ENCODE data around the gene REV3L.
A peak's percentile ranks its signal among the peaks of the same experiment; 100 is the strongest.

REV3L gene

GRCh38 chr6:111445861-111446267 is 37.2 kb downstream of the REV3L start:
- in situ Hi-C loops (cut with MboI; ENCODE audit: low sequenced_read_pairs): no loop called here
- no peaks in the 10 kb centered on the region for H3K9me3 ChIP-seq

GRCh38 chr6:111444794-111445193 is 38.2 kb downstream of the REV3L start:
- Histone ChIP-seq H3K27me3 (ENCODE audit: low read depth) (no peaks in the 10 kb centered on the region), H3K4me1 (peaks cover 7% of the 10 kb centered on the region), H3K36me3 (replicated peaks) (no peaks in the 10 kb centered on the region), H3K4me3 (no peak overlapping the region), H3K9me3 (no peaks in the 10 kb centered on the region)
- in situ Hi-C loops (cut with MboI; ENCODE audit: low sequenced_read_pairs): no loop called here
- no peak for DNase-seq (ENCODE audit: low spot score in 2 of 2)

More at GRCh38 chr6:111445861-111446267, 37.2 kb downstream of the REV3L start:
- no peaks in the 10 kb centered on the region for H3K36me3 ChIP-seq (replicated peaks)
- H3K27me3 ChIP-seq (ENCODE audit: low read depth): no peaks in the 10 kb centered on the region
- no peak overlapping the region for H3K4me3 ChIP-seq
- DNase-seq (ENCODE audit: low spot score in 2 of 2): no peak
- peaks cover 7% of the 10 kb centered on the region for H3K4me1 ChIP-seq

GRCh38 chr6:111441678-111442243 is 41.3 kb downstream of the REV3L start:
- no peak for DNase-seq (ENCODE audit: low spot score in 2 of 2)
- Histone ChIP-seq H3K36me3 (replicated peaks) (no peaks in the 10 kb centered on the region), H3K9me3 (no peaks in the 10 kb centered on the region), H3K4me3 (no peak overlapping the region), H3K4me1 (no peaks in the 10 kb centered on the region), H3K27me3 (ENCODE audit: low read depth) (no peaks in the 10 kb centered on the region)
- in situ Hi-C loops (cut with MboI; ENCODE audit: low sequenced_read_pairs): no loop called here

GRCh38 chr6:111439171-111439570 is 43.8 kb downstream of the REV3L start:
- no peaks in the 10 kb centered on the region for H3K36me3 ChIP-seq (replicated peaks)
- in situ Hi-C loops (cut with MboI; ENCODE audit: low sequenced_read_pairs): no loop called here
- H3K27me3 ChIP-seq (ENCODE audit: low read depth): no peaks in the 10 kb centered on the region
- no peak overlapping the region for H3K4me3 ChIP-seq
- no peak for DNase-seq (ENCODE audit: low spot score in 2 of 2)
- no peaks in the 10 kb centered on the region for H3K9me3 ChIP-seq
- no peaks in the 10 kb centered on the region for H3K4me1 ChIP-seq

- no peak for DNase-seq (ENCODE audit: low spot score in 2 of 2)
- H3K36me3 ChIP-seq (replicated peaks): no peaks in the 10 kb centered on the region
- in situ Hi-C loops (cut with MboI; ENCODE audit: low sequenced_read_pairs): no loop called here
- no peak overlapping the region for H3K4me3 ChIP-seq
- H3K4me1 ChIP-seq: peaks cover 4% of the 10 kb centered on the region
- H3K9me3 ChIP-seq: no peaks in the 10 kb centered on the region
- H3K27me3 ChIP-seq (ENCODE audit: low read depth): no peaks in the 10 kb centered on the region
These were observed 45.4 kb downstream of the REV3L start for GRCh38 chr6:111437573-111437972.

GRCh38 chr6:111432511-111432910 is 50.5 kb downstream of the REV3L start:
- H3K4me1 ChIP-seq: peaks cover 35% of the 10 kb centered on the region
- no peaks in the 10 kb centered on the region for H3K27me3 ChIP-seq (ENCODE audit: low read depth)

GRCh38 chr6:111430605-111431376 is 52.2 kb downstream of the REV3L start:
- no peaks in the 10 kb centered on the region for H3K27me3 ChIP-seq (ENCODE audit: low read depth)
- no peaks in the 10 kb centered on the region for H3K36me3 ChIP-seq (replicated peaks)
- in situ Hi-C loops (cut with MboI; ENCODE audit: low sequenced_read_pairs): no loop called here
- peak; percentile 63 to 84 for DNase-seq (ENCODE audit: low spot score in 2 of 2)
- H3K4me1 ChIP-seq: peaks cover 35% of the 10 kb centered on the region
- H3K4me3 ChIP-seq: peak overlapping the region; percentile 5; the same call in 1 of the 2 replicates
- peaks cover 9% of the 10 kb centered on the region for H3K9me3 ChIP-seq

More at GRCh38 chr6:111432511-111432910, 50.5 kb downstream of the REV3L start:
- DNase-seq (ENCODE audit: low spot score in 2 of 2): no peak
- Histone ChIP-seq H3K36me3 (replicated peaks) (no peaks in the 10 kb centered on the region), H3K9me3 (peaks cover 9% of the 10 kb centered on the region), H3K4me3 (no peak overlapping the region)
- in situ Hi-C loops (cut with MboI; ENCODE audit: low sequenced_read_pairs): no loop called here

GRCh38 chr6:111429571-111429970 is 53.4 kb downstream of the REV3L start:
- H3K4me1 ChIP-seq: peaks cover 35% of the 10 kb centered on the region
- H3K9me3 ChIP-seq: peaks cover 9% of the 10 kb centered on the region
- in situ Hi-C loops (cut with MboI; ENCODE audit: low sequenced_read_pairs): no loop called here
- no peaks in the 10 kb centered on the region for H3K36me3 ChIP-seq (replicated peaks)
- DNase-seq (ENCODE audit: low spot score in 2 of 2): peak in 1 of 2 experiments; percentile 8
- no peak overlapping the region for H3K4me3 ChIP-seq
- no peaks in the 10 kb centered on the region for H3K27me3 ChIP-seq (ENCODE audit: low read depth)

GRCh38 chr6:111428811-111429210 is 54.2 kb downstream of the REV3L start:
- no peaks in the 10 kb centered on the region for H3K27me3 ChIP-seq (ENCODE audit: low read depth)
- no peaks in the 10 kb centered on the region for H3K36me3 ChIP-seq (replicated peaks)
- in situ Hi-C loops (cut with MboI; ENCODE audit: low sequenced_read_pairs): no loop called here
- DNase-seq (ENCODE audit: low spot score in 2 of 2): no peak
- peaks cover 9% of the 10 kb centered on the region for H3K9me3 ChIP-seq
- no peak overlapping the region for H3K4me3 ChIP-seq
- peaks cover 38% of the 10 kb centered on the region for H3K4me1 ChIP-seq

- Histone ChIP-seq H3K9me3 (peaks cover 9% of the 10 kb centered on the region), H3K36me3 (replicated peaks) (no peaks in the 10 kb centered on the region), H3K4me1 (peaks cover 36% of the 10 kb centered on the region), H3K4me3 (no peak overlapping the region), H3K27me3 (ENCODE audit: low read depth) (no peaks in the 10 kb centered on the region)
- no peak for DNase-seq (ENCODE audit: low spot score in 2 of 2)
- in situ Hi-C loops (cut with MboI; ENCODE audit: low sequenced_read_pairs): no loop called here
These were observed 55.5 kb downstream of the REV3L start for GRCh38 chr6:111427341-111428116.

GRCh38 chr6:111423960-111424846 is 58.8 kb downstream of the REV3L start:
- in situ Hi-C loops (cut with MboI; ENCODE audit: low sequenced_read_pairs): no loop called here
- H3K36me3 ChIP-seq (replicated peaks): no peaks in the 10 kb centered on the region
- no peak overlapping the region for H3K4me3 ChIP-seq

GRCh38 chr6:111423055-111423633 is 59.9 kb downstream of the REV3L start:
- in situ Hi-C loops (cut with MboI; ENCODE audit: low sequenced_read_pairs): no loop called here
- no peaks in the 10 kb centered on the region for H3K27me3 ChIP-seq (ENCODE audit: low read depth)
- no peaks in the 10 kb centered on the region for H3K36me3 ChIP-seq (replicated peaks)
- peaks cover 5% of the 10 kb centered on the region for H3K4me1 ChIP-seq
- DNase-seq (ENCODE audit: low spot score in 2 of 2): no peak
- H3K4me3 ChIP-seq: no peak overlapping the region
- H3K9me3 ChIP-seq: no peaks in the 10 kb centered on the region

More at GRCh38 chr6:111423960-111424846, 58.8 kb downstream of the REV3L start:
- H3K27me3 ChIP-seq (ENCODE audit: low read depth): no peaks in the 10 kb centered on the region
- peaks cover 9% of the 10 kb centered on the region for H3K9me3 ChIP-seq
- DNase-seq (ENCODE audit: low spot score in 2 of 2): peak in 1 of 2 experiments; percentile 12
- H3K4me1 ChIP-seq: peaks cover 5% of the 10 kb centered on the region

Data from HAP-1 (cell line).